ENCODE measurements around the gene ZNF346.

- TF ChIP-seq CTCF (IDR thresholded peaks at IDR 0.05) (peak; percentile 82 to 89 (median 84)), POLR2A (IDR thresholded peaks at IDR 0.05; ENCODE audit: low read depth) (no peak), POLR2AphosphoS5 (IDR thresholded peaks at IDR 0.05) (no peak)
Measured at GRCh38 chr5:177071666-177072385, 49.3 kb downstream of the ZNF346 start.
